Breast epithelium (tissue), 4 donors: ENCODE data around the gene PIANP. TPM values are rescaled to one million over a fixed set of nuclear protein-coding genes. Genes with fewer than 3 reads are reported as not detected.

Experiments
- DNase-seq, 2 donors: peaks; one replicate each; pipeline ENCODE4 v3.0.0-alpha.2; 2019; ENCODE audit warnings: low spot score in 2 of 2
- H3K27ac ChIP-seq, 2 donors: fragments of 200-600 bp; sonication (generic) in 1 of 2; one replicate each; pipeline ENCODE4 v1.5.1; 2016 to 2019; ENCODE audit warnings: mild to moderate bottlenecking in 1 of 2
- H3K27me3 ChIP-seq, 2 donors: fragments of 200-600 bp; sonication (generic) in 1 of 2; one replicate each; pipeline versions ENCODE4 v1.5.1 to v1.6.0; 2017 to 2019; ENCODE audit warnings: control low read depth in 1 of 2, mild to moderate bottlenecking in 1 of 2
- H3K36me3 ChIP-seq: fragments of 200-600 bp; one replicate; pipeline ENCODE4 v1.5.1; 2019
- H3K4me1 ChIP-seq, 2 donors: fragments of 200-600 bp; sonication (generic); one replicate each; pipeline ENCODE4 v1.5.1; 2016 to 2019; ENCODE audit warnings: control low read depth in 1 of 2
- H3K4me3 ChIP-seq, 3 donors: fragments of 200-600 bp; sonication (generic); 1 replicate in 2 of 3; 2 replicates in 1 of 3; pipeline ENCODE4 v1.5.1; 2016 to 2019; ENCODE audit warnings: mild to moderate bottlenecking in 3 of 3, moderate library complexity in 2 of 3
- H3K9me3 ChIP-seq, 2 donors: fragments of 200-600 bp; sonication (generic) in 1 of 2; one replicate each; pipeline ENCODE4 v1.5.1; 2016 to 2019; ENCODE audit warnings: control low read depth in 1 of 2
- POLR2A ChIP-seq: fragments of 450-650 bp; IDR thresholded peaks from one replicate; pipeline ENCODE4 v1.6.1; 2016; ENCODE audit warnings: antibody characterized with exemption, mild to moderate bottlenecking, moderate library complexity
- POLR2AphosphoS5 ChIP-seq, 3 donors: sonication (generic); formaldehyde crosslinking; IDR thresholded peaks; one replicate each; pipeline ENCODE4 v1.6.1; 2017; ENCODE audit warnings: antibody characterized with exemption in 3 of 3
- intact Hi-C: fragments of 100-400 bp; cut with DNase I; formaldehyde crosslinking; loops from one replicate; pipeline ENCODE4 v1.15.1; 2023; ENCODE audit warnings: low total_unique reads
- total RNA-seq, 3 donors: library from RNA; depleted of rRNA; stranded (reverse); fragments of >200 nt; gene quantifications; one replicate each; pipeline ENCODE4 v1.1.0, GENCODE V29; 2016
- TF ChIP-seq, protein P1 (sequence below), 3 donors: fragments of 450-650 bp; IDR thresholded peaks; one replicate each; pipeline ENCODE4 v1.5.1; 2016 to 2017; ENCODE audit warnings: antibody characterized with exemption in 3 of 3, mild to moderate bottlenecking in 3 of 3, moderate library complexity in 3 of 3

Gene PIANP
- total RNA-seq, 3 donors from 2014 or later: 0.29 to 0.33 TPM; not detected in 1

DNA sequence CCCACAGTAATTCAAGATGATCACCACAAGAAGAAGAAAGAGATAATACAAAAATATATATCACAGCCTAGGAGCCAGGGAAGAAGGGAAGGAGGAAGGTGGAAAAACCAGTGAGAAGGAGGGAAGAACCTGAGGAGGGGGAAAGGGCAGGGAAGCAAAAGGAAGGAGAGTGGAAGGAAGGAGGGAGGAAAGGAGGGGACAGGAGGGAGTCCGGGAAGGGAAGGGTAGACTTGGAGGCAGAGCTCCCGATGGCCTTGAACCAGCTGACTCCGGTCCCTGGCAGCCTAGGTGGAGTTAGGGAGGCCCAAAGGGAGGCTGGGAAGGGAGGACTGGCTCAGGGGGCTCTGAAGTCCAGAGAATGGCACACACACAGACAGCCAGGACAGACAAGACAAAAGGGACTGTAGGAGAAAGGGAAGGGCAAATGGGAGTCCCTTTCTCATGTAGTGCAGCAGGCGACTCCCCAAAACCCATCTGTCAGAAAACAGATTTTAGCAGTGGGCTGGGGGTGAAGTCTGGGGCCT is 6.7 kb downstream of the PIANP start:
- H3K27ac ChIP-seq: no peak overlapping the region
- no peak overlapping the region for H3K4me3 ChIP-seq
- H3K27me3 ChIP-seq: peaks cover 0 to 21% of the 10 kb centered on the region in 2 donors
- intact Hi-C loops: no loop called here
- TF ChIP-seq, protein P1, sequence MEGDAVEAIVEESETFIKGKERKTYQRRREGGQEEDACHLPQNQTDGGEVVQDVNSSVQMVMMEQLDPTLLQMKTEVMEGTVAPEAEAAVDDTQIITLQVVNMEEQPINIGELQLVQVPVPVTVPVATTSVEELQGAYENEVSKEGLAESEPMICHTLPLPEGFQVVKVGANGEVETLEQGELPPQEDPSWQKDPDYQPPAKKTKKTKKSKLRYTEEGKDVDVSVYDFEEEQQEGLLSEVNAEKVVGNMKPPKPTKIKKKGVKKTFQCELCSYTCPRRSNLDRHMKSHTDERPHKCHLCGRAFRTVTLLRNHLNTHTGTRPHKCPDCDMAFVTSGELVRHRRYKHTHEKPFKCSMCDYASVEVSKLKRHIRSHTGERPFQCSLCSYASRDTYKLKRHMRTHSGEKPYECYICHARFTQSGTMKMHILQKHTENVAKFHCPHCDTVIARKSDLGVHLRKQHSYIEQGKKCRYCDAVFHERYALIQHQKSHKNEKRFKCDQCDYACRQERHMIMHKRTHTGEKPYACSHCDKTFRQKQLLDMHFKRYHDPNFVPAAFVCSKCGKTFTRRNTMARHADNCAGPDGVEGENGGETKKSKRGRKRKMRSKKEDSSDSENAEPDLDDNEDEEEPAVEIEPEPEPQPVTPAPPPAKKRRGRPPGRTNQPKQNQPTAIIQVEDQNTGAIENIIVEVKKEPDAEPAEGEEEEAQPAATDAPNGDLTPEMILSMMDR (IDR thresholded peaks at IDR 0.05): no peak
- no peak for TF ChIP-seq POLR2AphosphoS5 (IDR thresholded peaks at IDR 0.05)
- TF ChIP-seq POLR2A: no peak
- no peaks in the 10 kb centered on the region for H3K9me3 ChIP-seq
- no peak for DNase-seq
- H3K4me1 ChIP-seq: peaks cover 0 to 5% of the 10 kb centered on the region in 2 donors
- H3K36me3 ChIP-seq: no peaks in the 10 kb centered on the region

DNA sequence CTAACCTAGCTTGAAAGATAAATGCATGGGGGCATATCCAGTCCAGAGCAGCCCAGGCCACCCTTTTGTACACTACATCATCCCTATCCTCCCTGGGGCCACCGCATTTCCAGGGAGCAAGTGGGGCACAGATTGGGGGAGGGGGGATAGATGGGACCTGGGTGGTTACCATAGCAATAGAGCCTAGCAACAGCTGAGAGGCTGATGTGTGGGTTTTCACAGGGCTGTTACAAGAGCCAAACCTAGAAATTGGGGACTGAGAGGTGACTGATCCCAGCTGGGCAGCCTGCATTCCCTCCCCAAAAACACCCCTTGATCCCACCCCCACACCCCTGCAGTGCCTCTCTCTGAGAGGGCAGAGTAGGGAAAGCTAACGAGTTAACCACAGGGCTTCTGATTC is 7.7 kb downstream of the PIANP start:
- no peak for DNase-seq
- H3K27ac ChIP-seq: no peak overlapping the region
- no peak for TF ChIP-seq POLR2AphosphoS5 (IDR thresholded peaks at IDR 0.05)
- no peak for TF ChIP-seq POLR2A
- TF ChIP-seq, protein P1 (IDR thresholded peaks at IDR 0.05): no peak
- peaks cover 0 to 14% of the 10 kb centered on the region in 2 donors for H3K27me3 ChIP-seq
- intact Hi-C loops: no loop called here
- H3K4me3 ChIP-seq: no peak overlapping the region
- H3K9me3 ChIP-seq: no peaks in the 10 kb centered on the region
- H3K4me1 ChIP-seq: peaks cover 2 to 7% of the 10 kb centered on the region in 2 donors
- H3K36me3 ChIP-seq: no peaks in the 10 kb centered on the region

GRCh38 chr12:6691473-6691872 is 9.1 kb downstream of the PIANP start:
- no peak overlapping the region for H3K27ac ChIP-seq
- no peak for DNase-seq
- no peak overlapping the region for H3K4me3 ChIP-seq
- H3K9me3 ChIP-seq: no peaks in the 10 kb centered on the region
- no peaks in the 10 kb centered on the region for H3K36me3 ChIP-seq
- intact Hi-C loops: no loop called here
- H3K27me3 ChIP-seq: peaks cover 0 to 5% of the 10 kb centered on the region in 2 donors
- TF ChIP-seq POLR2A (no peak), POLR2AphosphoS5 (IDR thresholded peaks at IDR 0.05) (no peak)
- TF ChIP-seq, protein P1 (IDR thresholded peaks at IDR 0.05): no peak
- peaks cover 3 to 18% of the 10 kb centered on the region in 2 donors for H3K4me1 ChIP-seq

- H3K4me3 ChIP-seq: peak within 1 kb of the TSS; percentile 80 to 99 (median 97)
- intact Hi-C loops: loop anchor here (2.0 kb wide), 1 partner anchor 34 kb away; no protein-coding TSS in a partner anchor
- TF ChIP-seq POLR2AphosphoS5 (IDR thresholded peaks at IDR 0.05): peak; percentile 87 to 93 (median 90)
- TF ChIP-seq, protein P1 (IDR thresholded peaks at IDR 0.05): peak; percentile 39 to 76 (median 55)
- TF ChIP-seq POLR2A: peak; percentile 31
- H3K36me3 ChIP-seq: no peaks in the 10 kb centered on the region
- no peaks in the 10 kb centered on the region for H3K27me3 ChIP-seq
- H3K27ac ChIP-seq: peak within 1 kb of the TSS; percentile 98 to 99
- peaks cover 3 to 18% of the 10 kb centered on the region in 2 donors for H3K4me1 ChIP-seq
- peak; percentile 95 to 97 for DNase-seq
- no peaks in the 10 kb centered on the region for H3K9me3 ChIP-seq
Measured at GRCh38 chr12:6688999-6689882, 11.4 kb downstream of the PIANP start, which contains the start of gene ZNF384. TSS of gene ZNF384 (minus strand) at chr12:6689375. CDS start at chr12:6679520, 9,855 bp downstream.
